Activated CD4-positive, alpha-beta T cell treated with anti-CD3 and anti-CD28 coated beads, Interleukin-2, amount 50 U/mL, for 4 hours (primary cell): ENCODE results near the gene CADM2.
"Not testable (repeated sequence)": the region's sequence is repeated elsewhere in the genome, so short reads cannot be mapped to it uniquely, and the experiment has no call there.

Source experiments
- DNase-seq, 2 experiments: peaks; one replicate each; pipeline ENCODE4 v3.0.0-alpha.2; 2020

CADM2 gene

DNA sequence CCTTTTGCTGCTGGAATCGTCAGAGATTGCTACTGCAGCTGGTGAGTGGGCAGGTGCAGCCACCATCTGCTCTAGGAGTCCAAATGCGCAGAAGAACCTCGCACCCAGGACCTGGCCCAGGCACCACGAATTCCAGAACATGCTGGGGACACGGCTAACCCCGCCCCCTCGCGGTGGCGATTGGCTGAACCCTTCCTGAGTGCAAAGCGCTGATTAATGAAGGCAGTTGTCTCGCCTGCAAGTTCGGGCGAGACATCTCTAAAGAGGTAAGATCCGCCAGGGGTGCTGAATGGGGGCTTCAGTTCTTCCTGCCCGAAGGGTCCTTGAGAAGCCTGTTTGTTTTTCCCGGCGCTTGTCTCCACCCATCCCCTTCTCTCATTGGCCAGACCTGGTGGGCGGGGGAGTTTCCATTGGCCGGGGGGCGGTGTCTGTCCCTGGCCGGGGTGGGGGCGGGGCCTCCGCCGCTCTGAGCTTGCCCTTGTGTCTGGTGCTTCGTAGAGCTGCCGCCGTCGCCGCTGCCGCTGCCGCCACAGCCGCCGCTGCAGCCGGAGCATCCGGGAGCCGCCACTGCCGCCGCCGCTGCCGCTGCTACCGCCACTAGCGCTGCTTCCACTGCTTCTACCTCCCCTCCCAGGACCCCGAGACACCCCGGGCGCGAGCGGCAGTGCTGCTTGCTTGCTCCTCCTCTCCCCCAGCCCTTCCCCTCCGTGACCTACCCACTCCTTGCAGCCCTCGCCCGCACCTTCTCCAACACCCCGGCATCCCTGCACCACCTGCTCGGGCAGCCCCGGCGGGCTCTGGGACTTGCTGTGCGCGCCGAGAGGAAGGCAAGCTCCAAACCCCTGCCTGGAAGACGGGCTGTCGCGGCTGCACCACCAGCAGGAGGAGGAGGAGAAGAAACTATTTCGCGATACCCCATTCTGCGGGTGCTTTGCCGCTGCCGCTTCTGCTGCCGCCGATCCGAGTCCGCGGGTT, at the start of gene CADM2:
Gene CADM2 (plus strand): TSS at position 495 of the 975 bp plus-strand sequence.
- DNase-seq = peak; percentile 48 to 52

DNA sequence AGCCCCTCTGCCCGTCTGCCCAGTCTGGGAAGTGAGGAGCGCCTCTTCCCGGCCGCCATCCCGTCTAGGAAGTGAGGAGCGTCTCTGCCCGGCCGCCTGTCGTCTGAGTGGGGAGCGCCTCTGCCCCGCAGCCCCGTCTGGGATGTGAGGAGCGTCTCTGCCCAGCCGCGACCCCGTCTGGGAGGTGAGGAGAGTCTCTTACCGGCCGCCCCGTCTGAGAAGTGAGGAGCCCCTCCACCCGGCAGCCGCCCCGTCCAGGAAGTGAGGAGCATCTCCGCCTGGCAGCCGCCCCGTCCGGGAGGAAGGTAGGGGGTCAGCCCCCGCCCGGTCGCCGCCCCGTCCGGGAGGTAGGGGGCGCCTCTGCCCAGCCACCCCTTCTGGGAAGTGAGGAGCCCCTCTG, 40.2 kb upstream of the CADM2 start:
- DNase-seq = not testable (repeated sequence)

DNA sequence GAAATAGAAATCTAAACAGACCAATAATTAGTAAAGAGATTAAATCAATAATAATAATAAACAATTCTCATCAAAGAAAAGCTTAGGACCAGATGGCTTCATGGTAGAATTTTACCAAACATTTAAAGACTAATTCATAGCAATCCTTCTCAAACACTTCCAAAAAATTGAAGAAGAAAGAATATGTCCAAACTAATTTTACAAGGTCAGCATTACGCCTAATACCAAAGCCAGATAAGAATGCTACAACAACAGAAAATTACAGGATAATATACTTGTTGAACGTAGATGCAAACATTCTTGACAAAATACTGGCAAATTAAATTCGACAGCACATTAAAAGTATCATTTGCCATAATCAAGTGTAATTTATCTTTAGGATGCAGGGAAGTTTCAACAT, 36.1 kb upstream of the CADM2 start:
- no peak for DNase-seq

DNA sequence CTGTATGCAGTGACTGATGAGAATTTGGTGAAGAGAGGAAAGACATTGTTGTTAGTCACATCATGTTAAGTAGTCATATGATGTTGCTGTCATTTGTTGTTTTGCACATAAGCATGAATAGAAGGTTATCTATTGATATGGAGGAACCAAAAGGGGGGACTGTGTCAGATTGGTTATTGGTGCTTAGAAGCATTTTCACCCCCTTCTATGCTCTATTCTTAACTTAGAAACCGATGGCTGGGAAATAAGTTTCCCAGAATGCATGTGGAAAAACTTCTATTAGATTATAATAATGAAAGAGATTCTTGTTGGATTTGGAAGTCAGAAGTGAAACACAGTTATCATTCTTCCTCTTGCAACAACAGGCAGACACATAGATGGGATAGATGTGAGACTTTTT, 33.2 kb upstream of the CADM2 start:
- no peak for DNase-seq

DNA sequence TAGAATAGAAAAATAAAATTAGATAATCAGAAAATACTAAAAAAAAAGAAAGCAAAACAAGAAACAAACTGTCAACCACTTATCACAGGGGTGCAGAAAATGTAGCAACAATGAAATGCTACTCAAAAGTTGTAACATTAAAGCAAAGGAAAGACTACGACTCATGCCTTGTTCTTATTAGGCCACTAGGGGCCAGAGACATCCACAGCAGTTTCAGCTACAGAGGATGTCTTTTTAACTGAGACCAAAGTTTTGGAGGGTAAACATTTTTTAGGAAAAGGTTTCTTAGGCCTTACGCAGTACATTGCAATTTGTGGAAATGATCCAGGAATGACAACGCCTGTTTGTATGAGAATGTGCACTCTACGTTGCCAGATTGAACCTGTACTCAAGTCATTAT, 15.4 kb upstream of the CADM2 start:
- DNase-seq = no peak

DNA sequence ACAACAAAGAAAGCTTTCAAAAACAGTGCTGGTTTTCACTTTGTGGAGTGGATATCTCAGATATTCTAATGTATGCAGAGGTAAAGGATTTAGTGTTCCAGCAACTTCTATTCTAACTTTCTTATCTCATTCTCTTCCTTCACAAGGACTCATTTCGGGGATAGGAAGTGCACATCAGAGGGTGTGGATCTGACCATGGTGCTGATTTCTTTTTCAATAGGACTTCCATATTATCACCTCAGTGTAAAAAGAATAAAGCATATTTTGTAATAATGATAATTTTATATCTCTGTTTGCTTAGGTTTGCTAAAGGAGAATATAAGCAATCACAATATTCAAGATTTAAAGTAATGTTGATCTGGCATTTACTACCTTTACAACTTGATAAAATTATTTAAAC, 12.5 kb upstream of the CADM2 start:
- no peak for DNase-seq

DNA sequence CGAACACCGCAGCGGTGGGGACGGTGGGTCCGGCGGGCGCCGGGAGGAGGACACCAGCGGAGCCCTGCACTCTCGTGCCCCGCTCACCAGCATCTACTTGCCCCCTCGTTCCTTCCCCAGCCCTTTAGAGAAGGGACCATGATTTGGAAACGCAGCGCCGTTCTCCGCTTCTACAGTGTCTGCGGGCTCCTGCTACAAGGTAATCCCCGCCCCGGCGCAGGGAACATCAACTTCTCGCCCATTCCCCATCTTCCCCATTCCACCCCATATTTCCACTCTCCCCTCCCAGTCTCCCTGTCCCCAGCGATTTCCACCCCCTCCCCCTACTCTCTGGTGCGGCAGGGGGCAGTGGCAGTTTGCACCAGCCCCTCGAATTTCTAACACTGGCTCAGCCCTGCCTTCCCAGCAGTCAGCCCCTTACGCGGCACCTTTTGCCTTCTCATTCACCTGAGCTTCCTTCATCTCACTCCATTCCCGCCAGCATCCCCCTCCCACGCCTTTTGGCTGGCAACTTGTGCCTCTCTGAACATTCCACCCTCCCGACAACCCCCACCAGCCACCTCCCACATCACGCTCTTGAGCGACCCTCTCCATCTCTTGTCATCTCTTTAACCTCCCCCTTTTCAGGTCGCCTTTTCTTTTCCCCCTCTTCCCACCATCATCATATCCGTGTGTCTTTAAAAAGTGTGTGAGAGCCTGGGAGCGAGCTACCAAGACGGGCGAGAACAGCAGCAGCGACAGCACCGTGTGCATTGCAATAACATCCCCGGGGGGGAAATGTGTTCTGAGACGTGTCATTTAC, 882 bp downstream of the CADM2 start:
- DNase-seq = no peak

DNA sequence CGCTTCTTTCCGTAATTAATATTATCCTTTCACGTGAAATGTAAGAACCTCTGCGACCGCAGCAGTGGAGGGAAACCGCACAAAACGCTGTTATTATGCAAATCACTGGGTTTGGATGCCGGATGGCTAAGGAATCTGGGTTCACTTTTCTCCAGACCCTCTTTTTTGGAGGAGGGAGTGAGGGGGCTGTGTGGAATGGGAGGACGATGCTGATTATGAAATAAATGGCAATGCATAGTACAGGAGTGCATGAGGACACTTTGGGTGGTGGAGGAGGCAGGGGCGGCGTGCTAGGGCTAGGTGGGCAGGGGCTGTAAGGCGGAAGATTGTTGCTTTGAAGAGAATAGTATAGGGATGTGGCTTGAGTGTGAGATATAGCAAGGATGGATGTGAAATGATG, 1.8 kb downstream of the CADM2 start:
- DNase-seq = no peak

DNA sequence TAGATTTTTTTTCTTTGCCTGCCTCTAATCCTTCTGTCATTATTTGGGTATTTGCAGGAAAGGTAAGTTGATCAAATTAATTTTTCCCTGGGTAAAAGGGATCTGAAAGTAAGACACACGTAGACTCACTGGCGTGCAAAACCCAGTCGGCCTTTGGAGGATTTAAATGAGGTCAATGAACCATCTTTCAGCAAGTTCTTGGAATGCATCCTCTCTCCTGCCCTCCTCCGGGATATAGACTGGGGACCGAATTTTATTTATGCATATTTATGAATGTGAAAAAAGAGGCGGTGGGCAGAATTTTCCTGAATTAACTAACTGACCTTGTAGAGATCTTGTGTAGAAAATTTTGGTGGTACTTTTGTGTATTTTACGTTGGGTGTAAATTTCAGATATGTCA, 2.2 kb downstream of the CADM2 start:
- no peak for DNase-seq

DNA sequence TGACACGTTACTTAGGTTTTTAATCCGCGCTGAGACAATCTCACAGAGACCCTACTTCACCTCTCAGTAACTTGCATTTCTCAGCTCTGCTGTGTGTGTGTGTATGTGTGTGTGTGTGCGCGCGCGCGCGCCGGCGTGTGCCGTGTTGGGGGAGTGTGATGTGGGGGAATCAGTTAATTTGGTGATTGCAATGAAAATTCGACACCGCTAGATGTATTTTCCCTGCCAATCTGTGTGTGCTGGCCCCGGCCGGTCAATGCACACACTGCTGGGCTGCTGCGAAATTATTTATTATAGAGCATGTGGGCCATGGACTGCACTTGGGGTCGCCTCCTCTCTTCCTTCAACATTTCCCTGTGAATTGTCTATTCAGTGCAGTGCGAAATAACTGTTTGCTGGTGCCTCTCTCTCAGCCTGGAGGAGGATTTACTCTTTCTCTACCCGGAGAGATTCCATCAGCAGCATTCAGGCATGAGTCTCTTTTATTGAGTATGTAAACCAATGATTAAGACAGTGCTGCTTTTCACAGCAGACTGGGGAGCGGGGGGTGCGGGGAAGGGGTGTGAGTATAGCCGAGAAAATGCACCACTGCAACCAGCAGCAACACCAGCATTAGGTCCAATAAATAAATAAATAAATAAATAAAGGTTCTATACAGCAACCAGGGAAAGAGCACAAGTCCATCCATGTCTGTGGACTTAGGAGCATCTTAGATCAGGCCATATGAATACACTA, 2.9 kb downstream of the CADM2 start:
- DNase-seq = no peak

DNA sequence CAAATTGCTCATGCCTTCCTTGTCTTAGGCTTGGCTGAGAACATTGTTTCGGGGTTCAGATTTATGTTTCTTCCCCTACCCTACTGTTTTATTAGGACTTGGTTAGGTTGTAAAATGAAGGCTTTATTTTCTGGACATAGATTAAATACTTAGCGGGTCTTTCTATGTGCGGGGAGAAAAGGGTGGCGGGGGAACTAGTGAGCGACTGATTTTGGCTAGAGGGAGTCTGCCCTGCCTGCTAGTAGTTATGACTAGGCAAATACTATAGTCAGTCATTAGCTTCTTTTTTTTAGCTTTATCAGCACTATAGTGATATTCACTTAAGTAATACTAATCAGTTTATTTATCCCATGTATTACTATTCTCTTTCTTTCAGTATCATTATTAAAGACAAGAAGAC, 3.6 kb downstream of the CADM2 start:
- DNase-seq = no peak

DNA sequence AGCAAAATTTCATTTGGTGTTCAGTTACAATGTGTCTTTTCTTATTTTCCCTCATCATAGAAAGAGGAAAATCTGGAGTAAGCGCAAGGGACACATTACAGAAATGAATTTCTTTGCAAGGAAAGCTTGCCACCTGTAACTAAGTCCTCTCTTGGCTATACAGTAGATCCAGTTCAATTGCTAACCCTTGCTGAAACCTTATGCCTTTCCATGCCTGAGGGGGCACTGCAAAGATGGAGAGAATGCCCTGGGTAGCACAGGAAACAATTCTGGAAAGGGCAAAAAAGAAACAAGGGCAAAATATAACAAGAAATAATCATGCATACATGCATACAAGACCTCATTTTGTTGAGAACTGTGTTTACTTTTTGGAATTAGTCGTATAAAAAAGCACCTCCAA, 4.3 kb downstream of the CADM2 start:
- no peak for DNase-seq

DNA sequence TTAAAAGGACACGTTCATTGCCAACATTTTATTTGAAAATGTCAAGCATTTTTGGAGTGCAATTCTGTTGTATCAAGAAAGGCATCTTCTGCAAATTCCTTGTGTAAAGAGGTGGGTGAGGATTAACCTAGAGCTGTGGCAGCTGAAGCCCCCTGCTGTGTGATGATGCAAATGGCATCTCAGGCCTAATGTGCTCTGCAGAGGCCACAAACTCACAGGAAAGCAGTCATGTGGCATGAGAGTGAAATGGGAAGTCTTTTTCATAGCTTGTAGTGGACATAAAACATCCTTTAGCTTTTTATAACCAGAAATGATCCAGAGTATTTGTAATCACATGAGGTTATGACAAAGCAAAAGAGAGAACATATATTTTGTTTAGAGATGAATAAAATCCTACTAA, 6.4 kb downstream of the CADM2 start:
- no peak for DNase-seq

DNA sequence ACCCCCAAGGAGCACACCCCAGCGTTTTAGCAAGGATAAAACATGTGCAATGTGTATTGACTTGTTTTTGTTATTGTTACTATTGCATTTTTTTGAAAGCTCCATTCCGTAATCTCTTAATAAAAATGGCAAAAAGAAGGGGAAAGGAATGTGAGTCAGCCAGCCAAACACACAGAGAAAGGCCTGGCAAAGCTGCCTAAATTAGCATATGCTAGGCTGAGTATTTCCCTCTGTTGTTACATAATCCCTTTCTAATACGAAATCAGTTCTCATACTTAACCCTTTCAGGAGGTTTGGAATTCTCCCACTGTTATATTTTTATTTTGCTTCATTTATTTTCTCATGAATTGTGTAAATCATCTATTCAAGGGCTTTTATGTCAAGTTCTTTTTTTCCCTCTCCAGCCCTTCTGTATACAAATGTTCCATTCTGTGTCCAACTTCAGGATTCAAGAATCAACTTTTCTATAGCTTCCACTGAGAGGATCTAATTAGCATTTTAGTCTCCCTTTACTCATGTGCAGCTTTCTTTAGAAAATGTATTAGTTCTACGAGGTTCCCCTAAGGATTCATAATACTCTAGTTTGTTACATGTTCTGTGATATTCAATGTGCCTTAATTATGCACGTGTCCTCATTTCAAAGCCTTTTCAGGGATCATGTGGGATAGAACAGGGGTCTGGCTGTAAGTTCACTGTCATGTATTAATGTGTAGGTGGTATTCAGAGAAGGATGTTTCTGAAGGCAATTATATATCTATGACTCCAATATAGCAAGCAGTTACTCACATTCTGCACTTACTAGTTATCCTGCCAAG, 9.2 kb downstream of the CADM2 start:
- DNase-seq = no peak

DNA sequence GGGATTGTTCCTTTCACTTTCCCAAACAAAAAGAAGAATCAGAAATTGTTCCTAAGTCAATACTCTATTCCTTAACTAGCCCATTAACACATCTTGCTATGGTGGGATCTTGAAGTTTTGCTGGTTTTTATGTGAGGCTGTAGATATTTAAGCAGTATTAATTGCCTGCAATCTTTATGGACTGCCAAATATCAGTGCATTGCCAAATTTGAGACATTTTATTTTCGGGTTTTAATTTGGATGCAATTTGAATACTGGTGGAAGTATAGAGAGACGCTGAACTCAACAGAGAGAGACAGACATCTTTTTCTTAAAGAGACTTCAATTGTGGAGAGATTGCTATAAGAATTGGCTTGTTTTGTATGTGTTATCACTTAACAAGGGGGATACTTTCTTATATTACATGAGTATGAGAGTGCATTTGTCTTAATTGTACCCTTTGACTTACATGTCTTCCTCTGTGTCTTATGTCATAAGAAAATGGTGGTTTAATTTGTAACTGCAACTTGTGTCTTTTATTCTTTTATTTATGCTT, 10.0 kb downstream of the CADM2 start:
- DNase-seq = no peak

DNA sequence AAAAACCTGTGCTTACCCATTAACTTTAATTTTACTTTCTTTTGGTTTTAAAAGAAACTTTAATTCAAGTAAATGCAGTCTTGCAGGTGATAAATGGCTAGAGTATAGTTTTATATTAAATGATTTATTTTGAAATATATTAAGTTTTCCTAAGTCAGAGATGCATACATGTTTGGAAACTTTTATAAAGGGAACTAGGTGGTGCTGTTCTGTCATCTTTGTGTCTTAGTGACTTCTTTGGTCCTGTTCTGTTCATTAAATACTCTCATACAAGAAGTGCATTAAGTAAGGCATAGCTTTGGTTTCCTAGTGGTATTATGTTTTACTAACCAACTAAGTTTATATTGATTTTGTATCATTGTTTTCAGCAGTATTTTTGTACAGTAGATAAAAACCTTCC, 15.6 kb downstream of the CADM2 start:
- no peak for DNase-seq

DNA sequence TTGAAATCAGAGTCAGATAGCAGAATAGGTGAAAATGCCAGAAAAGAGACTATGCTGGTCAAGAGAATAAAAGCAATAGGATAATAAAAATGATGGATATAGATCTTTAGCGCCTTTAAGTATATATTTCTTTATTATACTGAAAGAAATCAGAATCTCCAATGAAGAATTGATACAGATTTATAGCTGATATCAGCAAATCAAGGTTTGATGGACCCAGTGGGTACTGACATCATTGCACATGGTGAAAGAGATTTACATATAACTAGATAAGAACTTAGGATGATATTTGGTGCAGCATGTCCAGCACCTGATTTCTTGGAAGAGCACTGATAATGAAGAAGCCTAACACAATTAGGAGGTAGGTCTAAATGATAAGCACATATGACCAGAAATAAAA, 18.2 kb downstream of the CADM2 start:
- no peak for DNase-seq

DNA sequence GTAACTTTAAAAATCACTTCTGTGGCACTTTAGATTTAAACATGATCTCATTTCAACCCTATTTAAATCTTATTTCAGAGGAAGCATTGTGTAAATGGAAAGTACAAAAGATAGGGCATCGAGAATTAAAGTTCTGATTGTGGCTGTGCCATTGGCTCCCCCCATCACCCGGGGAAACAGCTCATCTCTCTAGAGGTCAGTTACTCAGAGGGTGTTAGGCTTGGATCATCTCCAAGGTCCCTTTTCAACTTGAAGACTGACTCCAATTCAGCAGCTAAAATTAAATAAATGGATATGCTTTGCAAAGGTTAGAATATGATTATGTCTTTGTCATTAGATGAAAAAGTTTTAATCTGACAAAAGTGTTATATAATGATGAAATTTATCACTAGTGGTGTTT, 20.1 kb downstream of the CADM2 start:
- no peak for DNase-seq

DNA sequence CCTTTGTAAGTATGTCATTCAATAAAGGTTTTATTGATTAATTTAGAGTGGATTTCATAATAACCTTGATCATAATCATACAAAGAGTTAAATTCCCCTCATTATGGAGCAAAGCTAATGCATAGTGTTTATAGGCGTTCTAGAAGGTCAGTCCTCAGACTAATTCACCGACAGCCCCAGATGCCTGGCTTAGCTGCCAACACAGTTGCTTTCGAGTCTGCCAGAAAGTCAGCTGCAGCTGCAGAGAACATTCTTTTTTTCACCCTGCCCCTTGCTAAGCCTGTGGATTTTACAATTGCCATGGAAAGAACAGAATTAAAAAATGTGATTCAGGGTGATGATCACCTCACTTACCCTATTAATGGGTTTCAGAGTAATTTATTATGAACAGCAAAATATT, 21.2 kb downstream of the CADM2 start:
- no peak for DNase-seq

DNA sequence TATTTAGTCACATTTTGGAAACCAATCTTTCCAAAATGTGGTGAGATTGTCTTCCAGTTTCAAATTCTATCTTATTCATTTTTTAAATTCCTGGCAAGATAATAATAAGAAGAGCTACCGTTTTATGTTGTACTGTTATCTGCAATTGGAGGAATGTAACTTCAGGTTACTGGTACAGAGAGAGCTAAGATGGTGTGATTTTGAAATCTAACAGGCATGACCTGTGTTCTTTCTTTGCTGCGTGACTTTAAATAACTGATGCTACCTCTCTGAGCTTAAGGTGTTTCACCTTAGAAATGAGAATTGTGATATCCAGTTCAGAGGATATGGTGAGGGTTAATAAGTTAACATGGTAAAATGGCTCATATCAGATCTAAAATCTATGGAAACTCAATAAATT, 21.7 kb downstream of the CADM2 start:
- no peak for DNase-seq

DNA sequence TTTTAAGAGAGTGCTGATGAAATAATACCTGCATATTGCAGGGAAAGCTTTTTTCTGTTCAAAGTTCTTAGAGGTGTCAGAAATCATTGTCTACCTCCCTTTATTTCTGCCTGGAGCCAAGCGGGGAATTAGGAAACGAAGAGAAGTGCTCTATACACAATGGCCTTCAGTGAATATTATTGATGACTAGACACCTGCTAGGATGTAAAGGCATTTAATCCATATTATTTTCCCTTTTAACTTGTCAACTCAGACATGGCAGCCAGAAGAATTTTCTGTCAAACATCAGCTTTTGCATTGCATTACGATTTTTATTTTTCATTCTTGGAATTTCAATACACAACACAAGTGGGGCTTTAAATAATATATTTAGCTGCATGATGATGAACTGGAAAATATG, 24.7 kb downstream of the CADM2 start:
- DNase-seq = no peak

DNA sequence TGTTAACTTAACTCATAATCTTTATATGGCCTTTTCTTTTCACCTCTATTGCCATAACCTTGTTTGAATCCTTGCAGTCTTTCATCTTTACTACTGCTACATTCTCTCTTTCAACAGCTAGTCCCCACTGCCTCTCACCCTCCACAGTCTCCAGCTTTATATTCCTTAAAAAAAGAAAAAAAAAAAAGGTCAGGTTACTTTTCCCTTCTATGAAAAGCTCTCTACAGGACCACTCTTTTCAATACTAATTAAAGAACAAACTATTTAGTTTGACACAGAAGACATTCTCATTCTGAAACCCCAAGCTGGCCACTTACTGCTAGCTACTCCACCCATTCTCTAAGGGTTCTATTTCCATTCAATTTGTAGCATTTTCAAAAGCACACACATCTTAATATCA, 25.6 kb downstream of the CADM2 start:
- DNase-seq = no peak
